Measurements from ENCODE around the gene PCDHGB6.

The PCDHGB6 gene

GRCh38 chr5:141398608-141399007, 9.2 kb upstream of the PCDHGB6 start:
- Histone ChIP-seq H3K36me3 (ENCODE audit: insufficient read depth, low read length) (no peaks in the 10 kb centered on the region), H3K9ac (ENCODE audit: low read depth, low read length, poor library complexity, severe bottlenecking) (no peak overlapping the region), H2AFZ (ENCODE audit: low read length) (no peak overlapping the region), H3K27me3 (ENCODE audit: insufficient read depth, low read length, poor library complexity, severe bottlenecking) (no peaks in the 10 kb centered on the region), H4K20me1 (ENCODE audit: insufficient read depth, low read length, poor library complexity, severe bottlenecking) (no peaks in the 10 kb centered on the region), H3K4me2 (ENCODE audit: low read depth, low read length, poor library complexity, severe bottlenecking) (no peak overlapping the region), H3K4me3 (ENCODE audit: low read length, poor library complexity, severe bottlenecking) (no peak overlapping the region), H3K9me3 (ENCODE audit: insufficient read depth, low read depth, low read length) (no peaks in the 10 kb centered on the region), H3K9me2 (replicated peaks; ENCODE audit: low read depth, low read length) (no peaks in the 10 kb centered on the region), H3F3A (ENCODE audit: low read depth) (no peaks in the 10 kb centered on the region), H3K4me1 (ENCODE audit: insufficient read depth, low read length, poor library complexity, severe bottlenecking) (no peaks in the 10 kb centered on the region), H3K79me2 (ENCODE audit: insufficient read depth, low read length) (no peaks in the 10 kb centered on the region)
- TF ChIP-seq EZH2phosphoT487 (IDR thresholded peaks at IDR 0.05; ENCODE audit: borderline replicate concordance) = no peak
- TF ChIP-seq, protein P1, sequence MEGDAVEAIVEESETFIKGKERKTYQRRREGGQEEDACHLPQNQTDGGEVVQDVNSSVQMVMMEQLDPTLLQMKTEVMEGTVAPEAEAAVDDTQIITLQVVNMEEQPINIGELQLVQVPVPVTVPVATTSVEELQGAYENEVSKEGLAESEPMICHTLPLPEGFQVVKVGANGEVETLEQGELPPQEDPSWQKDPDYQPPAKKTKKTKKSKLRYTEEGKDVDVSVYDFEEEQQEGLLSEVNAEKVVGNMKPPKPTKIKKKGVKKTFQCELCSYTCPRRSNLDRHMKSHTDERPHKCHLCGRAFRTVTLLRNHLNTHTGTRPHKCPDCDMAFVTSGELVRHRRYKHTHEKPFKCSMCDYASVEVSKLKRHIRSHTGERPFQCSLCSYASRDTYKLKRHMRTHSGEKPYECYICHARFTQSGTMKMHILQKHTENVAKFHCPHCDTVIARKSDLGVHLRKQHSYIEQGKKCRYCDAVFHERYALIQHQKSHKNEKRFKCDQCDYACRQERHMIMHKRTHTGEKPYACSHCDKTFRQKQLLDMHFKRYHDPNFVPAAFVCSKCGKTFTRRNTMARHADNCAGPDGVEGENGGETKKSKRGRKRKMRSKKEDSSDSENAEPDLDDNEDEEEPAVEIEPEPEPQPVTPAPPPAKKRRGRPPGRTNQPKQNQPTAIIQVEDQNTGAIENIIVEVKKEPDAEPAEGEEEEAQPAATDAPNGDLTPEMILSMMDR (conservative IDR thresholded peaks at IDR 0.05; ENCODE audit: low read length) = no peak

DNA sequence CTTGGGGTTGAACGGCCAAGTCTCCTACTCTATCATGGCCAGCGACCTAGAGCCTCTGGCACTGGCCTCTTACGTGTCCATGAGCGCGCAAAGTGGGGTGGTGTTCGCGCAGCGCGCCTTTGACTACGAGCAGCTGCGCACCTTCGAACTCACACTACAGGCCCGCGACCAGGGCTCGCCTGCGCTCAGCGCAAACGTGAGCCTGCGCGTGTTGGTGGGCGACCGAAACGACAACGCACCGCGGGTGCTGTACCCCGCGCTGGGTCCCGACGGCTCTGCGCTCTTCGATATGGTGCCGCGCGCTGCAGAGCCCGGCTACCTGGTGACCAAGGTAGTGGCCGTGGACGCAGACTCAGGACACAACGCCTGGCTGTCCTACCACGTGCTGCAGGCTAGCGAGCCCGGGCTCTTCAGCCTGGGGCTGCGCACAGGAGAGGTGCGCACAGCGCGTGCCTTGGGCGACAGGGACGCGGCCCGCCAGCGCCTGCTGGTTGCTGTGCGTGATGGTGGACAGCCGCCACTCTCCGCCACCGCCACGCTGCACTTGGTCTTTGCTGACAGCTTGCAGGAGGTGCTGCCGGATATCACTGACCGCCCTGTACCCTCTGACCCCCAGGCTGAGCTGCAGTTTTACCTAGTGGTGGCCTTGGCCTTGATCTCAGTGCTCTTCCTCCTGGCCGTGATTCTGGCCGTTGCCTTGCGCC, 8.1 kb upstream of the PCDHGB6 start:
- no peak overlapping the region for H3K4me3 ChIP-seq (ENCODE audit: low read length, poor library complexity, severe bottlenecking)
- TF ChIP-seq, protein P1 (conservative IDR thresholded peaks at IDR 0.05; ENCODE audit: low read length) = no peak
- no peak for TF ChIP-seq EZH2phosphoT487 (IDR thresholded peaks at IDR 0.05; ENCODE audit: borderline replicate concordance)
- no peak overlapping the region for H2AFZ ChIP-seq (ENCODE audit: low read length)
- H3K4me2 ChIP-seq (ENCODE audit: low read depth, low read length, poor library complexity, severe bottlenecking) = no peak overlapping the region
- no peaks in the 10 kb centered on the region for H3K79me2 ChIP-seq (ENCODE audit: insufficient read depth, low read length)
- H3K36me3 ChIP-seq (ENCODE audit: insufficient read depth, low read length) = no peaks in the 10 kb centered on the region
- H3K9ac ChIP-seq (ENCODE audit: low read depth, low read length, poor library complexity, severe bottlenecking) = no peak overlapping the region
- no peaks in the 10 kb centered on the region for H3K27me3 ChIP-seq (ENCODE audit: insufficient read depth, low read length, poor library complexity, severe bottlenecking)
- no peaks in the 10 kb centered on the region for H3K4me1 ChIP-seq (ENCODE audit: insufficient read depth, low read length, poor library complexity, severe bottlenecking)
- no peaks in the 10 kb centered on the region for H4K20me1 ChIP-seq (ENCODE audit: insufficient read depth, low read length, poor library complexity, severe bottlenecking)
- no peaks in the 10 kb centered on the region for H3K9me2 ChIP-seq (replicated peaks; ENCODE audit: low read depth, low read length)
- no peaks in the 10 kb centered on the region for H3K9me3 ChIP-seq (ENCODE audit: insufficient read depth, low read depth, low read length)
- no peaks in the 10 kb centered on the region for H3F3A ChIP-seq (ENCODE audit: low read depth)

DNA sequence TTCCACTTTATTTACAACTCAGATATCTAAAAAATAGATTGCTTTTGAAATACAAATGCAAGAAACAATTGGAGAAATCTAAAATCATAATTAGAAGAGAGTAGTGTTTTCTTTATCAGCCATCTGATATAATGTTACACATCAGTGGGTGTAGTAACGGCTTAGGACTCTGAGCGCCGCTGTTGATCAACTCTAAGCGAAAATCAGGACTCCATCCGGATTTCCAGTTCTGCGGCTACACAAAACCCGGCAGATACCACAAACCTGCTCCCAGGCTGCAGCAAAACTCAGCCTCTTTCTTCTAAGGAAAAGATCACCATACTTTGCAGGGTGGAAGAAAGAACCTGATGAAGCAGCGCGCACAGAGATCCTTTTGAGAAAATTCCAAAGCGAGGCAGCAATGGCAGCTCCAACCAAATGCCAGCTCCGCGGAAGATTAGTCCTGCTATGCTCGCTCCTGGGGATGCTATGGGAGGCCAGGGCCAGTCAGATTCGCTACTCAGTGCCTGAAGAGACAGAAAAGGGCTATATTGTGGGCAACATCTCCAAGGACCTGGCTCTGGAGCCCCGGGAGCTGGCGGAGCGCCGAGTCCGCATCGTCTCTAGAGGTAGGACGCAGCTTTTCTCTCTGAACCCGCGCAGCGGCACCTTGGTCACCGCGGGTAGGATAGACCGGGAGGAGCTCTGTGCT, 5.1 kb upstream of the PCDHGB6 start, which contains the start of gene PCDHGA9:
Gene PCDHGA9, plus strand, starts transcription at position 226 of the 691 bp plus-strand sequence. Its CDS starts 175 bp downstream, at position 401.
- H3K4me3 ChIP-seq (ENCODE audit: low read length, poor library complexity, severe bottlenecking) = no peak within 1 kb of the TSS
- no peaks in the 10 kb centered on the region for H3F3A ChIP-seq (ENCODE audit: low read depth)
- H3K79me2 ChIP-seq (ENCODE audit: insufficient read depth, low read length) = no peaks in the 10 kb centered on the region
- no peak within 1 kb of the TSS for H2AFZ ChIP-seq (ENCODE audit: low read length)
- no peaks in the 10 kb centered on the region for H3K36me3 ChIP-seq (ENCODE audit: insufficient read depth, low read length)
- H3K9me3 ChIP-seq (ENCODE audit: insufficient read depth, low read depth, low read length) = no peaks in the 10 kb centered on the region
- H3K4me1 ChIP-seq (ENCODE audit: insufficient read depth, low read length, poor library complexity, severe bottlenecking) = no peaks in the 10 kb centered on the region
- H3K9me2 ChIP-seq (replicated peaks; ENCODE audit: low read depth, low read length) = no peaks in the 10 kb centered on the region
- H3K4me2 ChIP-seq (ENCODE audit: low read depth, low read length, poor library complexity, severe bottlenecking) = no peak within 1 kb of the TSS
- H3K9ac ChIP-seq (ENCODE audit: low read depth, low read length, poor library complexity, severe bottlenecking) = no peak within 1 kb of the TSS
- TF ChIP-seq, protein P1 (conservative IDR thresholded peaks at IDR 0.05; ENCODE audit: low read length) = peak; percentile 36
- TF ChIP-seq EZH2phosphoT487 (IDR thresholded peaks at IDR 0.05; ENCODE audit: borderline replicate concordance) = no peak
- H3K27me3 ChIP-seq (ENCODE audit: insufficient read depth, low read length, poor library complexity, severe bottlenecking) = no peaks in the 10 kb centered on the region
- no peaks in the 10 kb centered on the region for H4K20me1 ChIP-seq (ENCODE audit: insufficient read depth, low read length, poor library complexity, severe bottlenecking)

Data from Loucy (cell line).